ENCODE measurements around the gene SLC22A16. TPM values are rescaled to one million over a fixed set of nuclear protein-coding genes. Genes with fewer than 3 reads are reported as not detected.

Gene SLC22A16
- total RNA-seq, 3 donors from 2014 or later: 0.15 to 2.9 (median 0.33) TPM

- H3K27ac ChIP-seq: no peak overlapping the region
- H3K36me3 ChIP-seq: no peaks in the 10 kb centered on the region
- TF ChIP-seq POLR2A (IDR thresholded peaks at IDR 0.05): no peak
- no peak for TF ChIP-seq POLR2AphosphoS5 (IDR thresholded peaks at IDR 0.05)
- TF ChIP-seq, protein P1, sequence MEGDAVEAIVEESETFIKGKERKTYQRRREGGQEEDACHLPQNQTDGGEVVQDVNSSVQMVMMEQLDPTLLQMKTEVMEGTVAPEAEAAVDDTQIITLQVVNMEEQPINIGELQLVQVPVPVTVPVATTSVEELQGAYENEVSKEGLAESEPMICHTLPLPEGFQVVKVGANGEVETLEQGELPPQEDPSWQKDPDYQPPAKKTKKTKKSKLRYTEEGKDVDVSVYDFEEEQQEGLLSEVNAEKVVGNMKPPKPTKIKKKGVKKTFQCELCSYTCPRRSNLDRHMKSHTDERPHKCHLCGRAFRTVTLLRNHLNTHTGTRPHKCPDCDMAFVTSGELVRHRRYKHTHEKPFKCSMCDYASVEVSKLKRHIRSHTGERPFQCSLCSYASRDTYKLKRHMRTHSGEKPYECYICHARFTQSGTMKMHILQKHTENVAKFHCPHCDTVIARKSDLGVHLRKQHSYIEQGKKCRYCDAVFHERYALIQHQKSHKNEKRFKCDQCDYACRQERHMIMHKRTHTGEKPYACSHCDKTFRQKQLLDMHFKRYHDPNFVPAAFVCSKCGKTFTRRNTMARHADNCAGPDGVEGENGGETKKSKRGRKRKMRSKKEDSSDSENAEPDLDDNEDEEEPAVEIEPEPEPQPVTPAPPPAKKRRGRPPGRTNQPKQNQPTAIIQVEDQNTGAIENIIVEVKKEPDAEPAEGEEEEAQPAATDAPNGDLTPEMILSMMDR (IDR thresholded peaks at IDR 0.05): no peak
- intact Hi-C loops (cut with DNase I; ENCODE audit: low total_unique reads): no loop called here
- no peak for DNase-seq (ENCODE audit: low spot score in 2 of 2)
- no peak overlapping the region for H3K4me3 ChIP-seq
- H3K4me1 ChIP-seq: no peaks in the 10 kb centered on the region
- no peaks in the 10 kb centered on the region for H3K27me3 ChIP-seq
- H3K9me3 ChIP-seq: peaks cover 2 to 11% of the 10 kb centered on the region in 2 donors
Observed at GRCh38 chr6:110456694-110457093, 19.7 kb downstream of the SLC22A16 start.

GRCh38 chr6:110449541-110449895 is 26.9 kb downstream of the SLC22A16 start:
- Histone ChIP-seq H3K27ac (no peak overlapping the region), H3K36me3 (no peaks in the 10 kb centered on the region), H3K9me3 (no peaks in the 10 kb centered on the region), H3K4me3 (no peak overlapping the region), H3K27me3 (no peaks in the 10 kb centered on the region), H3K4me1 (no peaks in the 10 kb centered on the region)
- TF ChIP-seq POLR2AphosphoS5 (IDR thresholded peaks at IDR 0.05) (no peak), POLR2A (IDR thresholded peaks at IDR 0.05) (no peak)
- TF ChIP-seq, protein P1 (IDR thresholded peaks at IDR 0.05): no peak
- no peak for DNase-seq (ENCODE audit: low spot score in 2 of 2)
- intact Hi-C loops (cut with DNase I; ENCODE audit: low total_unique reads): no loop called here

GRCh38 chr6:110448846-110449540 is 27.4 kb downstream of the SLC22A16 start:
- no peaks in the 10 kb centered on the region for H3K9me3 ChIP-seq
- no peak for DNase-seq (ENCODE audit: low spot score in 2 of 2)
- no peaks in the 10 kb centered on the region for H3K36me3 ChIP-seq
- intact Hi-C loops (cut with DNase I; ENCODE audit: low total_unique reads): no loop called here
- H3K4me1 ChIP-seq: no peaks in the 10 kb centered on the region
- no peak overlapping the region for H3K4me3 ChIP-seq
- TF ChIP-seq, protein P1 (IDR thresholded peaks at IDR 0.05): no peak
- TF ChIP-seq POLR2A (IDR thresholded peaks at IDR 0.05): no peak
- TF ChIP-seq POLR2AphosphoS5 (IDR thresholded peaks at IDR 0.05): no peak
- H3K27ac ChIP-seq: no peak overlapping the region
- no peaks in the 10 kb centered on the region for H3K27me3 ChIP-seq

DNA sequence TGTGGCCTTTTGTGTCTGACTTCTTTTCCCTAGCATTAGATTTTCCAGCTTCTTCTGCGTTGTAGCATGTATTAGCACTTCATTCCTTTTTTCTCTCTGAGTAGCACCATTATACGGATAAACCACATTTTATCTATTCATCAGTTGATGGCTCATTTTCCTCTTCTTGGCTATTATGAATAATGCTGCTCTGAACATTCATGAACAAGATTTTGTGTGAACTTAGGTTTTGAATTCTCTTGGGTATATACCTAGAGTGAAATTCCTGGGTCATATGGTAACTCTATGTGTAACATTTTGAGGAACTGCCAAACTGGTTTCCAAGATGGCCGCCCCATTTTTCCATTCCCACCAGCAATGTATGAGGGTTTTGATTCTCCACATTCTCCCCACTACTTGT is 28.7 kb downstream of the SLC22A16 start:
- H3K36me3 ChIP-seq: peaks cover 4% of the 10 kb centered on the region

DNA sequence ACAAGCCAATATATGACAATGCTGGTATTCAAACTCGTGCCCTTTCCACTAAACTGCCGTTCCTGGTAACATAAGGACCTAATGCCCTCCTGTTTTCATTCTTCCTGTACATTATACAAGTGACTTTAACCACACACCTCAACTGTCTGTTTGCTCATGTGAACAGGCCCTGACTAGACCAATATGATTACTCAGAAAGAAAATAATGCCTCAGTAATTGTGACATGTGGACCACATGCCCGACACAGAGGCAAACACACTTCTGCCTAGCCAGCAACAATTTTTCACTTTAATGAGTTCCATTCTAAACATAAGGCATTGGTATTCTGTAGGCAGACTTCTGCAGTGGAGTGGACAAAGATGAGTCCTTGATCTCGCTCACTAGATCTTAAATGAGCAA is 30.0 kb downstream of the SLC22A16 start:
- H3K4me1 ChIP-seq: no peaks in the 10 kb centered on the region
- H3K36me3 ChIP-seq: peaks cover 4% of the 10 kb centered on the region
- no peak for TF ChIP-seq POLR2AphosphoS5 (IDR thresholded peaks at IDR 0.05)
- no peak overlapping the region for H3K4me3 ChIP-seq
- intact Hi-C loops (cut with DNase I; ENCODE audit: low total_unique reads): no loop called here
- no peak for DNase-seq (ENCODE audit: low spot score in 2 of 2)
- no peaks in the 10 kb centered on the region for H3K9me3 ChIP-seq
- H3K27ac ChIP-seq: no peak overlapping the region
- no peaks in the 10 kb centered on the region for H3K27me3 ChIP-seq

More for the DNA sequence above, 28.7 kb downstream of the SLC22A16 start:
- Histone ChIP-seq H3K4me3 (no peak overlapping the region), H3K9me3 (no peaks in the 10 kb centered on the region), H3K27me3 (no peaks in the 10 kb centered on the region), H3K4me1 (no peaks in the 10 kb centered on the region), H3K27ac (no peak overlapping the region)
- intact Hi-C loops (cut with DNase I; ENCODE audit: low total_unique reads): no loop called here
- TF ChIP-seq, protein P1 (IDR thresholded peaks at IDR 0.05): no peak
- TF ChIP-seq POLR2AphosphoS5 (IDR thresholded peaks at IDR 0.05) (no peak), POLR2A (IDR thresholded peaks at IDR 0.05) (no peak)
- DNase-seq (ENCODE audit: low spot score in 2 of 2): no peak

Measured in breast epithelium (tissue), 4 donors.